Sigmoid colon (tissue), 7 donors: Measurements from ENCODE around the gene PAK1. TPM values are rescaled to one million over a fixed set of nuclear protein-coding genes. Genes with fewer than 3 reads are reported as not detected.

Experiments
- DNase-seq: peaks from one replicate; pipeline ENCODE4 v3.0.0-alpha.2; 2019
- H3K27ac ChIP-seq, 4 donors: fragments of 200-600 bp; sonication (generic); one replicate each; pipeline ENCODE4 v1.5.1; 2016 to 2019; ENCODE audit warnings: mild to moderate bottlenecking in 1 of 4
- H3K27me3 ChIP-seq, 3 donors: fragments of 200-600 bp; sonication (generic); one replicate each; pipeline ENCODE4 v1.5.1; 2019; ENCODE audit warnings: mild to moderate bottlenecking in 1 of 3
- H3K36me3 ChIP-seq, 4 donors: fragments of 200-600 bp; sonication (generic); one replicate each; pipeline ENCODE4 v1.5.1; 2016 to 2019
- H3K4me1 ChIP-seq, 4 donors: fragments of 200-600 bp; sonication (generic); one replicate each; pipeline ENCODE4 v1.5.1; 2017 to 2019
- H3K4me3 ChIP-seq, 4 donors: fragments of 200-600 bp; sonication (generic); one replicate each; pipeline ENCODE4 v1.5.1; 2017 to 2019; ENCODE audit warnings: mild to moderate bottlenecking in 2 of 4, moderate library complexity in 1 of 4
- H3K9me3 ChIP-seq, 4 donors: fragments of 200-600 bp in 3 of 4; sonication (generic) in 3 of 4; one replicate each; pipeline versions ENCODE4 v1.5.1 to v1.6.1; 2013 to 2019
- EP300 ChIP-seq, 4 donors: sonication (generic); formaldehyde crosslinking; IDR thresholded peaks; one replicate each; pipeline ENCODE4 v1.6.1; 2017; ENCODE audit warnings: antibody characterized with exemption in 4 of 4
- POLR2A ChIP-seq, 2 donors: fragments of 450-650 bp; IDR thresholded peaks; one replicate each; pipeline ENCODE4 v1.6.1; 2016; ENCODE audit warnings: antibody characterized with exemption in 2 of 2, mild to moderate bottlenecking in 2 of 2, moderate library complexity in 2 of 2
- POLR2AphosphoS5 ChIP-seq, 4 donors: sonication (generic); formaldehyde crosslinking; IDR thresholded peaks; one replicate each; pipeline ENCODE4 v1.6.1; 2017; ENCODE audit warnings: antibody characterized with exemption in 4 of 4
- WGBS, 2 donors: extraction: QIAGEN DNeasy Blood & Tissue Kit; methylation state at CpG; one replicate each; pipeline ENCODE4 v1.1.7; 2013; 5-methylcytosine and 5-hydroxymethylcytosine counted together
- intact Hi-C: fragments of 100-400 bp; cut with DNase I; formaldehyde crosslinking; loops from one replicate; pipeline ENCODE4 v1.15.1; 2023
- polyA plus RNA-seq, 3 donors: library from polyadenylated mRNA; stranded (reverse); fragments of 200-250 nt; gene quantifications; one replicate each; pipeline ENCODE4 v1.2.3, GENCODE V29; 2013
- total RNA-seq, 4 donors: library from RNA; depleted of rRNA; stranded (reverse); fragments of >200 nt; gene quantifications; one replicate each; pipeline ENCODE4 v1.1.0, GENCODE V29; 2016
- TF ChIP-seq, protein P1 (sequence below), 4 experiments: fragments of 450-650 bp in 3 of 4; fragments of 200-600 bp in 1 of 4; IDR thresholded peaks; one replicate each; pipeline ENCODE4 v1.5.1; 2016 to 2019; ENCODE audit warnings: antibody characterized with exemption in 4 of 4, mild to moderate bottlenecking in 3 of 4, moderate library complexity in 2 of 4
- donor health status: healthy with polysubstance abuse.
- donor health status: Bipolar disorder and iron deficiency.
- donor health status: healthy.

The PAK1 gene
- total and polyA plus RNA-seq, 7 donors = 24.6 to 79.3 (median 37.7) TPM

DNA sequence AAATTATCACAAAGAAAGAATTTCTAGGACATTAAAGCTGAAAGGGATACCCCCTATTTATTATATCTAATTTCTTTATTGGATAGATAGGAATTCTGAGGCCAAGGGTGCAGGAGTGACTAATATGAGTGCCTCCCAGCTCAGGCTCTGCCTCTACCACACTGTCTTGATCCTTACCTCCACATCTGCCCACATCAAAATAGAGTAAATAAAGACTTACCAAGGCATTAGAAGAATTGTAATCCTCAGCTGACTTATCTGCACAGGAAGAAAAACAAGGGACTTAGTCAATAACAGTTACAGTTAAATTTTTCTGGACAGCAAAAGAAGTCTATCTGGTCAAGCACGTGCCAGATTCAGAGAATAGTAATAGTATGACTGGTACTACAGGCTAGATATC is 99.8 kb downstream of the PAK1 start:
- H3K4me3 ChIP-seq = no peak overlapping the region
- H3K9me3 ChIP-seq = no peaks in the 10 kb centered on the region
- intact Hi-C loops = no loop called here
- H3K27ac ChIP-seq = no peak overlapping the region
- no peaks in the 10 kb centered on the region for H3K27me3 ChIP-seq
- peaks cover 0 to 56% (median 4%) of the 10 kb centered on the region in 4 donors for H3K36me3 ChIP-seq
- H3K4me1 ChIP-seq = no peaks in the 10 kb centered on the region
- TF ChIP-seq POLR2A (IDR thresholded peaks at IDR 0.05) (no peak), POLR2AphosphoS5 (IDR thresholded peaks at IDR 0.05) (no peak), EP300 (IDR thresholded peaks at IDR 0.05) (no peak)
- TF ChIP-seq, protein P1, sequence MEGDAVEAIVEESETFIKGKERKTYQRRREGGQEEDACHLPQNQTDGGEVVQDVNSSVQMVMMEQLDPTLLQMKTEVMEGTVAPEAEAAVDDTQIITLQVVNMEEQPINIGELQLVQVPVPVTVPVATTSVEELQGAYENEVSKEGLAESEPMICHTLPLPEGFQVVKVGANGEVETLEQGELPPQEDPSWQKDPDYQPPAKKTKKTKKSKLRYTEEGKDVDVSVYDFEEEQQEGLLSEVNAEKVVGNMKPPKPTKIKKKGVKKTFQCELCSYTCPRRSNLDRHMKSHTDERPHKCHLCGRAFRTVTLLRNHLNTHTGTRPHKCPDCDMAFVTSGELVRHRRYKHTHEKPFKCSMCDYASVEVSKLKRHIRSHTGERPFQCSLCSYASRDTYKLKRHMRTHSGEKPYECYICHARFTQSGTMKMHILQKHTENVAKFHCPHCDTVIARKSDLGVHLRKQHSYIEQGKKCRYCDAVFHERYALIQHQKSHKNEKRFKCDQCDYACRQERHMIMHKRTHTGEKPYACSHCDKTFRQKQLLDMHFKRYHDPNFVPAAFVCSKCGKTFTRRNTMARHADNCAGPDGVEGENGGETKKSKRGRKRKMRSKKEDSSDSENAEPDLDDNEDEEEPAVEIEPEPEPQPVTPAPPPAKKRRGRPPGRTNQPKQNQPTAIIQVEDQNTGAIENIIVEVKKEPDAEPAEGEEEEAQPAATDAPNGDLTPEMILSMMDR (IDR thresholded peaks at IDR 0.05) = no peak
- DNase-seq = no peak
- WGBS, 2 donors = 28 to 82% methylated on average over 1 of the region's 1 CpG

GRCh38 chr11:77372726-77373125 is 101.2 kb downstream of the PAK1 start:
- TF ChIP-seq EP300 (IDR thresholded peaks at IDR 0.05) (no peak), POLR2A (IDR thresholded peaks at IDR 0.05) (no peak), POLR2AphosphoS5 (IDR thresholded peaks at IDR 0.05) (no peak)
- TF ChIP-seq, protein P1 (IDR thresholded peaks at IDR 0.05) = no peak
- Histone ChIP-seq H3K4me1 (no peaks in the 10 kb centered on the region), H3K9me3 (no peaks in the 10 kb centered on the region), H3K27me3 (no peaks in the 10 kb centered on the region), H3K27ac (no peak overlapping the region), H3K4me3 (no peak overlapping the region), H3K36me3 (peaks cover 0 to 43% (median 0%) of the 10 kb centered on the region in 4 donors)
- intact Hi-C loops = no loop called here
- no peak for DNase-seq
- 85 to 90% methylated on average over 2 of the region's 2 CpGs for WGBS, 2 donors

DNA sequence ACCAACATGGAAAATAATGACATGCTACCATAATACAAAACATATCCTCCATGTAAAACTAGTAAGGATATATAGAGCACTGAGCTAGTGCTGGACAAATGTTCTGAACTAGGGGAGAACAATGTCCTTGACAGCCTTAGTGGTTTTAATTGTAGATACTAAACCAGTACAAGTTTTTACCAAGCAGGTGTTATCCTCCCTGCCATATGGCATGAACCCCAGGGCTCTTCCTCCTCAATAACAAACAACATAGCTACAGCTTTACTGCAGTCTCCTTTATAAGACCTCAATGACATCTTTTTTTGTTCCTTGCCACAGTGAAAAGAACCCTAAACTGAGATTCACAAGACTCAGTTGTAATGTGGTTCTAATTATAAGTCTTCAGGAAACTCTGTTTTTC is 102.2 kb downstream of the PAK1 start:
- peaks cover 0 to 36% (median 0%) of the 10 kb centered on the region in 4 donors for H3K36me3 ChIP-seq
- intact Hi-C loops = no loop called here

GRCh38 chr11:77370217-77370616 is 103.7 kb downstream of the PAK1 start:
- no peak for DNase-seq

More for the DNA sequence above, 102.2 kb downstream of the PAK1 start:
- Histone ChIP-seq H3K4me3 (no peak overlapping the region), H3K27ac (no peak overlapping the region), H3K27me3 (no peaks in the 10 kb centered on the region), H3K4me1 (no peaks in the 10 kb centered on the region), H3K9me3 (no peaks in the 10 kb centered on the region)
- DNase-seq = no peak
- TF ChIP-seq POLR2A (IDR thresholded peaks at IDR 0.05) (no peak), POLR2AphosphoS5 (IDR thresholded peaks at IDR 0.05) (no peak), EP300 (IDR thresholded peaks at IDR 0.05) (no peak)
- TF ChIP-seq, protein P1 (IDR thresholded peaks at IDR 0.05) = no peak

More at GRCh38 chr11:77370217-77370616, 103.7 kb downstream of the PAK1 start:
- Histone ChIP-seq H3K4me3 (no peak overlapping the region), H3K27ac (no peak overlapping the region), H3K36me3 (peaks cover 0 to 33% (median 0%) of the 10 kb centered on the region in 4 donors), H3K27me3 (no peaks in the 10 kb centered on the region), H3K9me3 (no peaks in the 10 kb centered on the region), H3K4me1 (no peaks in the 10 kb centered on the region)
- WGBS, 2 donors = 71 to 95% methylated on average over 1 of the region's 1 CpG
- intact Hi-C loops = no loop called here
- no peak for TF ChIP-seq EP300 (IDR thresholded peaks at IDR 0.05)
- no peak for TF ChIP-seq POLR2A (IDR thresholded peaks at IDR 0.05)
- TF ChIP-seq POLR2AphosphoS5 (IDR thresholded peaks at IDR 0.05) = no peak
- TF ChIP-seq, protein P1 (IDR thresholded peaks at IDR 0.05) = no peak
